GM12878 (cell line): ENCODE results near the gene JAG2. TPM values are rescaled to one million over a fixed set of nuclear protein-coding genes. Genes with fewer than 3 reads are reported as not detected.

Experiments used
- ATAC-seq: fragments of 200-7000 bp; cut with Tn5 transposase; 3 replicates; pipeline ENCODE4 v1.9.1; 2020; ENCODE audit warnings: mild to moderate bottlenecking, moderate library complexity
- BruUV-seq: library from RNA; stranded (reverse); fragments of 400-500 nt; replicated peaks from 2 replicates; lab custom pipeline; 2021; lab: Mats Ljungman, UMichigan
- CTCF ChIA-PET: fragments of 300-600 bp; sonication (Branson Sonifier 250); formaldehyde crosslinking; extraction: SDS; loops from one replicate; lab custom pipeline; 2021; ENCODE audit warnings: inconsistent platforms; lab: Yijun Ruan, JAX
- POLR2A ChIA-PET: fragments of 350-600 bp; formaldehyde crosslinking; extraction: SDS; loops from one replicate; lab custom pipeline; 2021; ENCODE audit warnings: inconsistent platforms; lab: Charles Lee
- RAD21 ChIA-PET: fragments of 300-600 bp; sonication (Branson Sonifier 250); formaldehyde crosslinking; loops from one replicate; lab custom pipeline; 2023; ENCODE audit warnings: antibody characterized with exemption; ENCODE audit not compliant: unreplicated experiment; lab: Charles Lee
- SMC1A ChIA-PET: fragments of 300-600 bp; sonication (Branson Sonifier 250); formaldehyde crosslinking; loops from one replicate; lab custom pipeline; 2023; ENCODE audit not compliant: unreplicated experiment, uncharacterized antibody; lab: Charles Lee
- DNase-seq: peaks from one replicate; pipeline ENCODE4 v3.0.0-alpha.2; 2011; ENCODE audit warnings: low read depth, low spot score
- FAIRE-seq: peaks from 3 replicates; lab custom pipeline; 2011; peaks lifted over from hg19 to GRCh38; lab: Jason Lieb, UNC
- H2AFZ ChIP-seq: 2 replicates; pipeline ENCODE4 v1.6.0; 2011; ENCODE audit warnings: low read depth, low read length, control low read depth; ENCODE audit not compliant: control insufficient read depth
- H3K27ac ChIP-seq: 2 replicates; pipeline ENCODE4 v1.5.1; 2011; ENCODE audit warnings: control low read depth; ENCODE audit not compliant: control insufficient read depth, insufficient read depth
- H3K27me3 ChIP-seq, 2 experiments: replicated peaks in 1 of 2; 2 replicates each; pipeline versions ENCODE4 v1.6.0 to v1.6.1; 2011; ENCODE audit warnings: low read length in 1 of 2; ENCODE audit not compliant: control insufficient read depth in 2 of 2, insufficient read depth in 2 of 2
- H3K36me3 ChIP-seq, 2 experiments: 2 replicates each; pipeline ENCODE4 v1.5.1; 2011; ENCODE audit warnings: low read length in 1 of 2; ENCODE audit not compliant: control insufficient read depth in 2 of 2, insufficient read depth in 2 of 2
- H3K4me1 ChIP-seq: 2 replicates; pipeline ENCODE4 v1.6.1; 2011; ENCODE audit warnings: mild to moderate bottlenecking, low read length, moderate library complexity, mixed read lengths; ENCODE audit not compliant: control insufficient read depth, insufficient read depth
- H3K4me2 ChIP-seq: 2 replicates; pipeline ENCODE4 v1.6.0; 2011; ENCODE audit warnings: control low read depth; ENCODE audit not compliant: control insufficient read depth, insufficient read depth
- H3K4me3 ChIP-seq: fragments of 200-600 bp; sonication (generic); 2 replicates; pipeline ENCODE4 v1.5.1; 2016
- H3K79me2 ChIP-seq: 2 replicates; pipeline ENCODE4 v1.6.0; 2011; ENCODE audit warnings: low read length; ENCODE audit not compliant: control insufficient read depth, insufficient read depth
- H3K9ac ChIP-seq: 2 replicates; pipeline ENCODE4 v1.8.0; 2011; ENCODE audit warnings: low read length, control low read depth, mixed read lengths; ENCODE audit not compliant: control insufficient read depth, insufficient read depth
- H3K9me3 ChIP-seq: replicated peaks from 3 replicates; pipeline ENCODE4 v1.5.1; 2011; ENCODE audit warnings: mild to moderate bottlenecking, low read length; ENCODE audit not compliant: control insufficient read depth, insufficient read depth
- H4K20me1 ChIP-seq: 2 replicates; pipeline ENCODE4 v1.6.0; 2011; ENCODE audit not compliant: control insufficient read depth, insufficient read depth
- BACH1 ChIP-seq: fragments of 450-650 bp; IDR thresholded peaks from 2 replicates; pipeline ENCODE4 v1.6.1; 2017; ENCODE audit warnings: mild to moderate bottlenecking, borderline replicate concordance
- MXI1 ChIP-seq: fragments of 150-350 bp; IDR thresholded peaks from 2 replicates; pipeline ENCODE4 v1.6.1; 2011; ENCODE audit warnings: low read depth, mild to moderate bottlenecking, inconsistent platforms, low read length, improper control_type of control experiment
- NR2F1 ChIP-seq: fragments of 450-650 bp; conservative IDR thresholded peaks from 2 replicates; pipeline ENCODE4 v1.6.1; 2017; ENCODE audit warnings: mild to moderate bottlenecking
- SIX5 ChIP-seq: IDR thresholded peaks from 2 replicates; pipeline ENCODE4 v1.6.1; 2011; ENCODE audit warnings: mild to moderate bottlenecking, low read depth, low read length, moderate library complexity; ENCODE audit not compliant: severe bottlenecking
- STAT1 ChIP-seq: fragments of 450-650 bp; conservative IDR thresholded peaks from 2 replicates; pipeline ENCODE4 v1.6.1; 2014; ENCODE audit warnings: antibody characterized with exemption, mild to moderate bottlenecking
- WGBS: methylation state at CpG from one replicate; pipeline ENCODE4 v1.1.6; 2016; ENCODE audit warnings: low lambda C conversion rate; ENCODE audit not compliant: insufficient replicate concordance, insufficient coverage; ENCODE audit errors: missing lambda C conversion rate; 5-methylcytosine and 5-hydroxymethylcytosine counted together
- in situ Hi-C: fragments of 300-500 bp; cut with MboI; formaldehyde crosslinking; loops from 9 replicates; pipeline ENCODE4 v1.14.3; 2018; ENCODE audit warnings: mixed read lengths
- intact Hi-C: fragments of 100-400 bp; cut with micrococcal nuclease; formaldehyde crosslinking; loops from one replicate; pipeline ENCODE4 v1.14.2; 2022; ENCODE audit not compliant: unreplicated experiment
- polyA plus RNA-seq, 11 experiments: library from polyadenylated mRNA; depleted of rRNA in 4 of 11; unstranded in 6 of 11; stranded (reverse) in 5 of 11; fragments of >200 nt; fragmentation: Nextera tagmentation in 4 of 11; fragmentation: Illumina TruSeq in 1 of 11; extraction: Ambion mirVana in 4 of 11; extraction: Trizol in 1 of 11; gene quantifications; 1 replicate in 1 of 11; 2 replicates in 10 of 11; pipeline versions ENCODE4 v1.2.1 to v1.2.3, GENCODE V29; 2011 to 2016; ENCODE audit warnings: inconsistent platforms in 2 of 11, missing spikeins in 2 of 11, low read depth in 1 of 11
- total RNA-seq, 4 experiments: library from RNA; depleted of rRNA in 3 of 4; stranded (reverse); fragments of >200 nt in 3 of 4; fragmentation: Illumina TruSeq in 1 of 4; extraction: Trizol in 1 of 4; gene quantifications; 2 replicates each; pipeline versions ENCODE4 v1.2.1 to v1.2.3, GENCODE V29; 2013 to 2021

JAG2 gene
- total and polyA plus RNA-seq, 10 of the 15 experiments (the other 5 are each of a cell fraction or from before 2014, with no cell fraction given) = 0.04 to 0.14 (median 0.06) TPM; not detected in 5

- no peaks in the 10 kb centered on the region for H3K9me3 ChIP-seq
- ChIA-PET RAD21 (no interaction called here), SMC1A (no interaction called here), CTCF (no interaction called here), POLR2A (no interaction called here)
- in situ Hi-C loops = no loop called here
- no peaks in the 10 kb centered on the region for H3K36me3 ChIP-seq
- no peak for TF ChIP-seq NR2F1
- TF ChIP-seq MXI1 = no peak
- TF ChIP-seq SIX5 = no peak
- TF ChIP-seq STAT1 = no peak
- no peak for TF ChIP-seq BACH1
- no peak for FAIRE-seq
- 15% methylated on average over 17 of the region's 17 CpGs for WGBS
- intact Hi-C loops = no loop called here
- 0 out of 2 replicates have a peak overlapping the region, but pooled peaks have one; percentile 17 for H3K4me2 ChIP-seq
- peak; percentile 54 for ATAC-seq
- H3K79me2 ChIP-seq = no peaks in the 10 kb centered on the region
- no peak overlapping the region for H3K9ac ChIP-seq
- H3K4me1 ChIP-seq = peaks cover 10% of the 10 kb centered on the region
- no peak overlapping the region for H3K27ac ChIP-seq
- BruUV-seq = no TSS peak
- DNase-seq = no peak
- no peak overlapping the region for H2AFZ ChIP-seq
- no peaks in the 10 kb centered on the region for H4K20me1 ChIP-seq
- peaks cover 5 to 13% of the 10 kb centered on the region in 2 experiments; a peak in 3 of 4 replicates for H3K27me3 ChIP-seq
- H3K4me3 ChIP-seq = no peak overlapping the region
Observed at GRCh38 chr14:105193916-105194782, 25.6 kb upstream of the JAG2 start.
